ENCODE measurements around the gene ITGAD.
A peak's percentile ranks its signal among the peaks of the same experiment; 100 is the strongest.

ITGAD gene

DNA sequence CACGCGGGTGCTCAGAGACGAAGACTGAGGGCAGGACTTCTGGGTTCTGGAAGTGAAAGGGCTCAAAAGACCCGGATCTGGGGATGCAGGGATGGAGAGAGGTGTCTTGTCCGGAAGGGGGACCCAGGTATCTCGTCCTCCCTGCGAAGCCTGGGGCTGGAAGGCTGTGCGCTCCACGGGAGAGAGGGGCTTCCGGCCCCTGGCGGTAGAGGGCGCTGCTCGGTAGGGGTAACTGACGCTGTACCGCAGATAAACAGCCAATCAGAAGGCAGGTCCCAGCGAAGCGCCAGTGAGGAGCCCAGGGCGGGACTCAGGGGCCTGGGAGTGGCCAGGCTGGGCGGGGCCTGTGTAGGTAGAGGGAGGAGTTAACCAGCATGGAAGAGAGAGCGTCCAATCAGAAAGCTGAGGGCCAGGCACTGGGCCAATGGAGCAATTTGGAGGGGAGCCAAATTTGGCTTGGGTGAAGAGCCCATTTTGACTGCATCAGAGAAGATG is 79.6 kb downstream of the ITGAD start:
- peak; percentile 66 for DNase-seq (ENCODE audit: low spot score)
- in situ Hi-C loops (cut with MboI; ENCODE audit: low pct_unique_long_range_greater_than_20kb, low sequenced_read_pairs, unreplicated experiment): loop anchor here (25.0 kb wide), 1 partner anchor 390 kb away; the partner anchor contains the start of gene ZNF267
- TF ChIP-seq CTCF (IDR thresholded peaks at IDR 0.05; ENCODE audit: extremely low read depth, insufficient read depth, missing control alignments): peak; percentile 39

DNA sequence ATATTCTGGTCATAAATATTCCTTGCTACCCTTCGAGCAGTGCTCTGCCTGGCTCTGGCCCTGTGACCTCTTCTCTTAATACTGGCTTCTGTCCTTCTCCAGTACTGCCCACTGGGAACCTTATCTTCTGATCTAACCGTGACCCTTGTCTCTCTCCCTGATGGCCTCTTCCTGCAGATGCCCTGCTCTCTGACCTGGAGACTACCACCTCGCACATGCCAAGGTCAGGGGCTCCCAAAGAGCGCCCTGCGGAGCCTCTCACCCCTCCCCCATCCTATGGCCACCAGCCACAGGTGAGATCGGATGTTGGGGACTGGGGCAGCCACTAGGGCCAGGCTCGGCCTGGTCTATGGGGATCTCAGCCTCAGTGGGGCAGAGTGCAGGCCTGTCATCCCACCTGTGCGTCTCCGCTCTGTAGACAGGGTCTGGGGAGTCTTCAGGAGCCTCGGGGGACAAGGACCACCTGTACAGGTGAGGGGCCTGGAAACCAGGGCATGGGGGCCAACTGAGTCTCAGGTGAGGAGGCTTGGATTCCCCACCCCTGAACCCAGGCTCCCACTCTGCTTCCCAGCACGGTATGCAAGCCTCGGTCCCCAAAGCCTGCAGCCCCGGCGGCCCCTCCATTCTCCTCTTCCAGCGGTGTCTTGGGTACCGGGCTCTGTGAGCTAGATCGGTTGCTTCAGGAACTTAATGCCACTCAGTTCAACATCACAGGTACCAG is 80.3 kb downstream of the ITGAD start:
- DNase-seq (ENCODE audit: low spot score): no peak
- TF ChIP-seq CTCF (IDR thresholded peaks at IDR 0.05; ENCODE audit: extremely low read depth, insufficient read depth, missing control alignments): no peak
- in situ Hi-C loops (cut with MboI; ENCODE audit: low pct_unique_long_range_greater_than_20kb, low sequenced_read_pairs, unreplicated experiment): loop anchor here (25.0 kb wide), 1 partner anchor 389 kb away; the partner anchor contains the start of gene ZNF267

GRCh38 chr16:31474173-31474714 is 81.1 kb downstream of the ITGAD start:
- no peak for TF ChIP-seq CTCF (IDR thresholded peaks at IDR 0.05; ENCODE audit: extremely low read depth, insufficient read depth, missing control alignments)
- in situ Hi-C loops (cut with MboI; ENCODE audit: low pct_unique_long_range_greater_than_20kb, low sequenced_read_pairs, unreplicated experiment): loop anchor here (25.0 kb wide), 1 partner anchor 388 kb away; the partner anchor contains the start of gene ZNF267
- no peak for DNase-seq (ENCODE audit: low spot score)

- TF ChIP-seq CTCF (IDR thresholded peaks at IDR 0.05; ENCODE audit: extremely low read depth, insufficient read depth, missing control alignments): no peak
- in situ Hi-C loops (cut with MboI; ENCODE audit: low pct_unique_long_range_greater_than_20kb, low sequenced_read_pairs, unreplicated experiment): loop anchor here (25.0 kb wide), 1 partner anchor 387 kb away; the partner anchor contains the start of gene ZNF267
- DNase-seq (ENCODE audit: low spot score): no peak
Measured at GRCh38 chr16:31474773-31475738, 81.9 kb downstream of the ITGAD start.

DNA sequence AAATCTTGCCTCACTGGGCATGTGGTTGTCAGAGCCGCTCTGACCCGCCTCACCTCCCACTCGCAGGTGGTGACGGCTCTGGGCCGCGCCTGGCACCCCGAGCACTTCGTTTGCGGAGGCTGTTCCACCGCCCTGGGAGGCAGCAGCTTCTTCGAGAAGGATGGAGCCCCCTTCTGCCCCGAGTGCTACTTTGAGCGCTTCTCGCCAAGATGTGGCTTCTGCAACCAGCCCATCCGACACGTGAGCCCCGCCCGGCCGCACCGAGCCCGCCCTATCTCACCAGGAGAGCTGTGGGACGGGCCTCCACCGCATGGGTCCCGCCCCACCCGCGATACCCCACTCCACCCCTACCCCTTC is 82.8 kb downstream of the ITGAD start:
- DNase-seq (ENCODE audit: low spot score): no peak
- in situ Hi-C loops (cut with MboI; ENCODE audit: low pct_unique_long_range_greater_than_20kb, low sequenced_read_pairs, unreplicated experiment): no loop called here

More for the DNA sequence above, 82.8 kb downstream of the ITGAD start:
- TF ChIP-seq CTCF (IDR thresholded peaks at IDR 0.05; ENCODE audit: extremely low read depth, insufficient read depth, missing control alignments): no peak

All from GM13977 (cell line).